GM18507 (cell line): ENCODE data around the gene KRT15.
A peak's percentile ranks its signal among the peaks of the same experiment; 100 is the strongest.

Experiments
- DNase-seq: peaks from one replicate; pipeline ENCODE4 v3.0.0; 2011; ENCODE audit warnings: low read depth; ENCODE audit not compliant: insufficient read length; ENCODE audit errors: extremely low spot score
- FAIRE-seq: peaks from 2 replicates; lab custom pipeline; 2011; peaks lifted over from hg19 to GRCh38; lab: Jason Lieb, UNC

Gene KRT15

DNA sequence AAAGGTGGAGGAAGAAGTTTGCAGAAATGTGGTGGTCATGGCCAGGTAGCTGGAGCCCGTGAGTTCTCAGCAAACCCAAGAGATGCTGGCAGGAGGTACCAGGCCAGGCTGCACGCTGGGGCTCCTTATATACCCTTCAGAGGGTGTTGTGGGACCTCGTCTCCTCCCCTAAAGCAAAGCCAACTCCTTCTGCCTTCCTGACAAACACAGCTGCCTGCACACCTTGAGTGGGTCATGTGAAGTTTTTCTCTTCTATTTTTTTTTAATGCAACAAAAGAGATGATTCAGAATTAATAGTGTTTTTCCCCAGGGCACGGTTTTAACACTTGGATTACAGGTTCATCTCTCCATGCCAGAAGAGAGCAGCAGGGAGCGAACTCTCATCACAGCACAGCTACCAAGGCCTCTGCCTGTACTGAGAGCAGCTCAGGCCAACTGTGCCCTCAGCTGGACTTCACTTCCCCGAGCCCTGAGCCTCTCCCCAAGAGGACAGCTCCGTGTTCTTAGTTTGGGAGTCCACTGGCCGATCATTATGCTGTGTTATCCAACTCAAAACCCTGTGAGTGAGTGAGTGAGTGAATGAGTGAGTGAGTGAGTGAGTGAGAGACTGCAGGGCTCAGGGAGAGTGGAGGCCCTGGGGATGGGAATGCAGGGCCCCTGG, at the start of gene KRT15:
TSS of gene KRT15 (minus strand) at position 102 of the 661 bp plus-strand sequence. CDS start at position 39, 63 bp downstream.
- FAIRE-seq (no peak), DNase-seq (no peak)

DNA sequence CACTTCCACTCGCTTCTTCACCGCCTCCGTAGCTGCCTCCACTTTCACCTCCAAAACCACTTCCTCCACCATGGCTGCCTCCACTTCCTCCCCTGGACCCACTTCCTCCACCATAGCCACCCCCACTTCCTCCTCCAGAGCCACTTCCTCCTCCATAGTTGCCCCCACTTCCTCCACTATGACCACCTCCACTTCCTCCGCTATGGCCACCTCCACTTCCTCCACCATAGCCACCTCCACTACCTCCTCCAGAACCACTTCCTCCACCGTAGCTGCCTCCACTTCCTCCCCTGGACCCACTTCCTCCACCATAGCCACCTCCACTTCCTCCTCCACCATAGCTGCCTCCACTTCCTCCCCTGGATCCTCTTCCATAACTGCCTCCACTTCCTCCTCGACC, 48.6 kb upstream of the KRT15 start:
- DNase-seq (no peak), FAIRE-seq (no peak)

DNA sequence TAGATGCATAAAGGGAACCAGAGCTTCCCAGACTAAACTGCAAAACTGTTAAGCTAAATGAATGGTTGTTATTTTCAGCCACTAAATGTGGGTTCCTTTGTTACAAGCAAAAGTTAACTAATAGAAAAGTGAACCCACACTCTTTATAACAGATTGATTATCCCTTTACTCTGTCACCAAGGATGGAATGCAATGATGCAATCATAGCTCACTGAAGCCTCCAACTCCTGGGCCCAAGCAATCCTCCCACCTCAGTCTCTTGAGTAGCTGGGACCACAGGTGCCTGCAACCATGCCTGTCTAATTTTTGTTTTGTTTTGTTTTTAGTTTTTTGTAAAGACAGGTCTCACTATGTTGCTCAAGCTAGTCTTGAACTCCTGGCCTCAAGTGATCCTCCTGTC, 46.6 kb upstream of the KRT15 start:
- FAIRE-seq (no peak), DNase-seq (no peak)

GRCh38 chr17:41563607-41564170, 45.0 kb upstream of the KRT15 start:
- no peak for FAIRE-seq
- no peak for DNase-seq

DNA sequence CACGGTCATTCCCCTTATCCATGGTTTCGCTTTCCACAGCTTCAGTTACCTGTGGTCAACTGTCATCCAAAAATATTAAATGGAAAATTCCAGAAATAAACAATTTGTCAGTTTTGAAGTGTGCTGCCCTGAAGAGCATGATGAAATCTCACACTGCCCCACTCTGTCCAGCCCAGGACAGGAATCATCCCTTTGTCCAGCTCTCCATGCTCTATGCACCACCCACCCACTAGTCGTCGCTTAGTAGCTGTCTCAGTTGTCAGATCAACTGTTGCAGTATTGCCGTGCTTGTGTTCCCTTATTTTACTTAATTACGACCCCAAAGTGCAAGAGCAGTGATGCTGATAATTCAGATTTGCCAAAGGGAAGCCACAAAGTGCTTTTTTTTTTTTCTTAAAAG, 42.9 kb upstream of the KRT15 start:
- DNase-seq, result no peak
- FAIRE-seq, result no peak

DNA sequence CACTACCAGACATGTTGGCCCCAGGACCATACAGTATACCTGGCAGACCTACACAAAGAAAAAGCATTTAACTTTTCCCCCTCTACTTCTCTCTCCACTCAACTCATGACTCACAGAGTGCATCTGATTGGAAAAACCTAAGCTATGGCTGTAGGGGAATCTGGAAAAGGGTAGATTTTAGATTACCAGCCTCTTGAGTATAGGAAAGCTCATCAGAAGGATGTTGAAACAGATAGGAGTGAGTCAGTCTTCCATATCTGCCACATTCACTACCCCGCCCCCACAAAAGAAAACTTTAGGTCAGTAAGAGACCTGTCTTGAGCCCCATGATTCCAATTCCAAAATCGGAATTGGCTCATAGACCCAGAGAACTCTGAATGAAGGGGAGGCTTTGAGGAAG, 40.9 kb upstream of the KRT15 start:
- no peak for FAIRE-seq
- no peak for DNase-seq

DNA sequence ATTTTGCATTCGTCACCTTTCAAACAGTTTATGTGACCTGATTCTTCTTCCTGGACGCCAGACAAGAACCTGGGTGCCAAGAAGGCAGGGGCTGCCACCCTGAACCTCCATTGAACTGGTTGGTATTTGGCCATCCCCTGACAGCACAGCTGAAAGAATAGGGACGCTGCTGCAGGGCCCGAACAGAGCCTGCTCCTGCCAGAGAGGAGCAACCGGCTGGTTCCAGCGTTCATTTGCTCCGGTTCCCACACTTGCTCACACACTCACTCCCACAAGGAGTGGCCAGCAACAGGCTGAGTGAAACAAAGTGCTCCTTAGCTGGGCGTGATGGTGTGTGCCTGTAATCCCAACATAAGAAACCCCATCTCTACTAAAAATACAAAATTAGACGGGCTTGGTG, 38.2 kb upstream of the KRT15 start:
- FAIRE-seq, result no peak

DNA sequence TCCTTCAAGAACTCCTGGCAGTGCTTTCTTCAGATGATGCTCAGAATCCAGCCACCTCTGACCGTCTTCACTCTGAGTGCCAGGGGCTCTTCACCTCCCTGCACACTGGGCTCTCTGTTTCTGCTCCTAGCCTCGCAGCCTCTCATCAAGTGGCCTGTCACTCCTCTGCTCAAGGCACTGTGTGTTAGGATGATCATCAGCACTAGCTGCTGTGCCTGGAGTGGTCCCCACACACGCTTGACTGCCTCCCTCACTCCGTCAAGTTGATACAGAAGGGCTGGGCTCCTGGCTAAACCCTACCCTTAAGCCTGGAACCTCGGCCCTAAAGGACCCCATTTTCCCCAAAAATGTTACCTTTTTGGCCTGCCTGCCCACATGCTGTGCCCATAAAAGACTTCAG, 37.6 kb upstream of the KRT15 start:
- DNase-seq (no peak), FAIRE-seq (no peak)

More for the DNA sequence above, 38.2 kb upstream of the KRT15 start:
- DNase-seq, result no peak

- DNase-seq, result no peak
These were observed 36.6 kb upstream of the KRT15 start for GRCh38 chr17:41555105-41555887.

GRCh38 chr17:41553987-41554680, 35.4 kb upstream of the KRT15 start:
- DNase-seq (no peak), FAIRE-seq (no peak)

More at GRCh38 chr17:41555105-41555887, 36.6 kb upstream of the KRT15 start:
- FAIRE-seq, result no peak

GRCh38 chr17:41553176-41553575, 34.5 kb upstream of the KRT15 start:
- no peak for FAIRE-seq

DNA sequence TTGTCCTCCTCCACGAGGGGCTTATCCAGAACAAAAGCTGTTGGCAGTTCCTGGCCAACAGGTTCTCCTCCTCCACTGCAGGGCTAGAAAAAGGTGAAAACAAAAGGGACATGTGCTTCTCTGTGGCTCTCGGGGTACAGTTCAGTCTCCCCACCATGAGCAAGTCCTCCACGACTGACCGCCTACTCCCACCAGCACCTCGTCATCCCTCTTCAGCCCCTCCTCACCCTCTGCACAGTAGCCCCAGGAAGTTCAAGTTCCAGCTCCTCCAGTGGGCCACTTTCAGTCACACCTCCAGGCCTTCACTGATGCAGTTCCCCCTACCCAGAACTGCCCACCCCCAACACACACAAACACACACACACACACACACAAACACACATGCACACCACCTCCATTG, 33.8 kb upstream of the KRT15 start:
- DNase-seq (no peak), FAIRE-seq (no peak)

More at GRCh38 chr17:41553176-41553575, 34.5 kb upstream of the KRT15 start:
- no peak for DNase-seq

DNA sequence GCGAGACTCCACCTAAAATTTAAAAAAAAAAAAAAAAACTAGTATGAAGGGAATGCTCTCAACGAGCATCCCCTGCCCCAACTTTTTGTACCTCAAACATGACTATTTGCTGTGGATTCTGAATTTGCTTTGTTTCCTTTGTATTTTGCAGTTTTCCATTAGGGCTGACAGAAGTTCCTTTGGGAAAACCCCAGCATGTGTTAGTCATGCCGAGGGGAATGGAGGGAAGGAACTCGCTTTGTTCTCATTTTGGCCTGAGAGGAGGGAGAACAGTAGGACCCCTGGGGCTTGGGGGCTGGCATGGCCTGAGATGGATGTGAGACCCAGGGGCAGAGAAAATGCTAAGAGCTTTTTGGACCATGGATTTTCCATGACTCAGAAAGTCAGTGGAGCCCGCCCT, 32.7 kb upstream of the KRT15 start:
- DNase-seq, result no peak
- FAIRE-seq, result no peak

DNA sequence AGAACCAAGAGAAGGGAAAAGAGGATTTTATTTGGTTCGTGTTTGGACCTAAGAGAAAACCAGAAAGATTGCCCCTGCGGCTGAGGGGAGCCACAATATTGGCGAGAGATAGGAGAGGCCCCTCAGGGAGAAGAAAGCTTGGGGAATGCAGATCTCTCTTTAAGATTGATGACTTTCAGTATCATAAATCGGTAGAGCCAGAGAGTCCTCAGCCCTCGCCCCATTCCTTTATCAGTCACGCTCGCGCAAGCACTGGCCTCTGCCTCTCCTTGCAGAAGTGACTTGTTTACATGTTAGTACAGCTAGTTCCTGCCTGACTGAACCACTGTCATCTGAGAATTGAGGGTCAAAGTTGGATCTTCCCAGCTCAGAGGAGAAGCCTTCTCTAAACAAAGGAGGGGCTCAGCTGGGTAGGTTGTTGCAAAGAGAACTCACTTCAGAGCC, 30.9 kb upstream of the KRT15 start:
- FAIRE-seq, result no peak
- no peak for DNase-seq

- DNase-seq, result peak; percentile 65
- peak; percentile 84 for FAIRE-seq
These were observed 30.3 kb upstream of the KRT15 start for GRCh38 chr17:41548844-41549595.

- no peak for DNase-seq
- FAIRE-seq, result no peak
These were observed 29.5 kb upstream of the KRT15 start for GRCh38 chr17:41547921-41548843.

DNA sequence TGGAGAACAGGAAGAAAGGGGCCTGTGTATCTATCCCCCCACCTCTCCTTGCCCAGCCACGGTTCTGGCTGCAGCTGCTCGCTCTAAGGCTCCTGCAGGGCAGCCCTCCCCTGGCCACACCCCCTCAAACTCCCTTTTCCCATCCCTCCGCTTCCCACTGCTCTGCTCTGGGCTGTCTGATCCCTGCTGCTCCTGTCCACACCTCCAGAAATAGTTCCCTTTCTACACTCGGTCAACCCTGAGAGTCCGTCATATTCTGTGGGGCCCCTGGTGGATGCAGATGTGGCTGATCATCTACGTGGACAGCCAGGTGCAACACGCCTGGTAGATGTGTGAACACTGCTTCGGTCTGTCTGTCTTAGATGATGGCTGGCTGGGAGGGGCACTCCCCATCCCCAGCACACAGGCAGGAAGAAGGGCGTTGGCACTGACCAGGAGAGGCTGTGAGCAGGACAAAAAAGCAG, 28.7 kb upstream of the KRT15 start:
- no peak for DNase-seq
- FAIRE-seq, result no peak

GRCh38 chr17:41546819-41547218, 28.1 kb upstream of the KRT15 start:
- FAIRE-seq (no peak), DNase-seq (no peak)
